ENCODE data around the gene MPP1.

GRCh38 chrX:154822029-154822428, 16.7 kb upstream of the MPP1 start:
- TF ChIP-seq ARNT (IDR thresholded peaks at IDR 0.05), result no peak
- TF ChIP-seq FOXM1 (IDR thresholded peaks at IDR 0.05; ENCODE audit: borderline replicate concordance), result no peak
- TF ChIP-seq L3MBTL2 (conservative IDR thresholded peaks at IDR 0.05), result no peak
- TF ChIP-seq ELF4 (IDR thresholded peaks at IDR 0.05), result no peak
- no peak for TF ChIP-seq ZNF384 (IDR thresholded peaks at IDR 0.05)
- TF ChIP-seq FOXA1 (IDR thresholded peaks at IDR 0.05), result no peak
- no peak for TF ChIP-seq SP1 (IDR thresholded peaks at IDR 0.05)
- no peak for TF ChIP-seq NFRKB (IDR thresholded peaks at IDR 0.05)
- TF ChIP-seq HDGF (IDR thresholded peaks at IDR 0.05; ENCODE audit: borderline replicate concordance), result no peak
- TF ChIP-seq PKNOX1 (IDR thresholded peaks at IDR 0.05), result no peak

Measured in HEK293T (cell line).